GM12878 (cell line): ENCODE results near the gene HCST. TPM values are rescaled to one million over a fixed set of nuclear protein-coding genes. Genes with fewer than 3 reads are reported as not detected.
A peak's percentile ranks its signal among the peaks of the same experiment; 100 is the strongest.

Experiments
- ATAC-seq: fragments of 200-7000 bp; cut with Tn5 transposase; 3 replicates; pipeline ENCODE4 v1.9.1; 2020; ENCODE audit warnings: mild to moderate bottlenecking, moderate library complexity
- BruUV-seq: library from RNA; stranded (reverse); fragments of 400-500 nt; replicated peaks from 2 replicates; lab custom pipeline; 2021; lab: Mats Ljungman, UMichigan
- CTCF ChIA-PET: fragments of 300-600 bp; sonication (Branson Sonifier 250); formaldehyde crosslinking; extraction: SDS; loops from one replicate; lab custom pipeline; 2021; ENCODE audit warnings: inconsistent platforms; lab: Yijun Ruan, JAX
- POLR2A ChIA-PET: fragments of 350-600 bp; formaldehyde crosslinking; extraction: SDS; loops from one replicate; lab custom pipeline; 2021; ENCODE audit warnings: inconsistent platforms; lab: Charles Lee
- RAD21 ChIA-PET: fragments of 300-600 bp; sonication (Branson Sonifier 250); formaldehyde crosslinking; loops from one replicate; lab custom pipeline; 2023; ENCODE audit warnings: antibody characterized with exemption; ENCODE audit not compliant: unreplicated experiment; lab: Charles Lee
- SMC1A ChIA-PET: fragments of 300-600 bp; sonication (Branson Sonifier 250); formaldehyde crosslinking; loops from one replicate; lab custom pipeline; 2023; ENCODE audit not compliant: unreplicated experiment, uncharacterized antibody; lab: Charles Lee
- DNase-seq: peaks from one replicate; pipeline ENCODE4 v3.0.0-alpha.2; 2011; ENCODE audit warnings: low read depth, low spot score
- FAIRE-seq: peaks from 3 replicates; lab custom pipeline; 2011; peaks lifted over from hg19 to GRCh38; lab: Jason Lieb, UNC
- H2AFZ ChIP-seq: 2 replicates; pipeline ENCODE4 v1.6.0; 2011; ENCODE audit warnings: low read depth, low read length, control low read depth; ENCODE audit not compliant: control insufficient read depth
- H3K27ac ChIP-seq: 2 replicates; pipeline ENCODE4 v1.5.1; 2011; ENCODE audit warnings: control low read depth; ENCODE audit not compliant: control insufficient read depth, insufficient read depth
- H3K27me3 ChIP-seq, 2 experiments: replicated peaks in 1 of 2; 2 replicates each; pipeline versions ENCODE4 v1.6.0 to v1.6.1; 2011; ENCODE audit warnings: low read length in 1 of 2; ENCODE audit not compliant: control insufficient read depth in 2 of 2, insufficient read depth in 2 of 2
- H3K36me3 ChIP-seq, 2 experiments: 2 replicates each; pipeline ENCODE4 v1.5.1; 2011; ENCODE audit warnings: low read length in 1 of 2; ENCODE audit not compliant: control insufficient read depth in 2 of 2, insufficient read depth in 2 of 2
- H3K4me1 ChIP-seq: 2 replicates; pipeline ENCODE4 v1.6.1; 2011; ENCODE audit warnings: mild to moderate bottlenecking, low read length, moderate library complexity, mixed read lengths; ENCODE audit not compliant: control insufficient read depth, insufficient read depth
- H3K4me2 ChIP-seq: 2 replicates; pipeline ENCODE4 v1.6.0; 2011; ENCODE audit warnings: control low read depth; ENCODE audit not compliant: control insufficient read depth, insufficient read depth
- H3K4me3 ChIP-seq: fragments of 200-600 bp; sonication (generic); 2 replicates; pipeline ENCODE4 v1.5.1; 2016
- H3K79me2 ChIP-seq: 2 replicates; pipeline ENCODE4 v1.6.0; 2011; ENCODE audit warnings: low read length; ENCODE audit not compliant: control insufficient read depth, insufficient read depth
- H3K9ac ChIP-seq: 2 replicates; pipeline ENCODE4 v1.8.0; 2011; ENCODE audit warnings: low read length, control low read depth, mixed read lengths; ENCODE audit not compliant: control insufficient read depth, insufficient read depth
- H3K9me3 ChIP-seq: replicated peaks from 3 replicates; pipeline ENCODE4 v1.5.1; 2011; ENCODE audit warnings: mild to moderate bottlenecking, low read length; ENCODE audit not compliant: control insufficient read depth, insufficient read depth
- H4K20me1 ChIP-seq: 2 replicates; pipeline ENCODE4 v1.6.0; 2011; ENCODE audit not compliant: control insufficient read depth, insufficient read depth
- BRCA1 ChIP-seq: IDR thresholded peaks from 2 replicates; pipeline ENCODE4 v1.6.1; 2011; ENCODE audit warnings: low read depth, low read length, improper control_type of control experiment
- CEBPB ChIP-seq, 2 experiments: fragments of 150-350 bp in 1 of 2; IDR thresholded peaks; 2 replicates each; pipeline ENCODE4 v1.6.1; 2012 to 2014; ENCODE audit warnings: low read depth in 2 of 2, low read length in 2 of 2, borderline replicate concordance in 1 of 2, inconsistent platforms in 1 of 2
- CREM ChIP-seq: IDR thresholded peaks from 2 replicates; pipeline ENCODE4 v1.6.1; 2014; ENCODE audit warnings: antibody characterized with exemption, low read depth
- EGR1 ChIP-seq, 2 experiments: IDR thresholded peaks; 1 replicate in 1 of 2; 2 replicates in 1 of 2; pipeline ENCODE4 v1.6.1; 2011 to 2012; ENCODE audit warnings: low read depth in 2 of 2, low read length in 2 of 2, borderline replicate concordance in 1 of 2, mild to moderate bottlenecking in 1 of 2, moderate library complexity in 1 of 2
- HCFC1 ChIP-seq: fragments of 150-350 bp; IDR thresholded peaks from 2 replicates; pipeline ENCODE4 v1.6.1; 2014; ENCODE audit warnings: low read length
- HDAC6 ChIP-seq: fragments of 200-600 bp; sonication (generic); IDR thresholded peaks from one replicate; pipeline ENCODE4 v1.8.0; 2017; ENCODE audit warnings: antibody characterized with exemption; ENCODE audit not compliant: unreplicated experiment
- IKZF1 ChIP-seq: fragments of 450-650 bp; conservative IDR thresholded peaks from 2 replicates; pipeline ENCODE4 v1.6.1; 2017; ENCODE audit warnings: antibody characterized with exemption, mild to moderate bottlenecking
- NFYB ChIP-seq: IDR thresholded peaks from 2 replicates; pipeline ENCODE4 v1.6.1; 2011; ENCODE audit warnings: low read depth, mild to moderate bottlenecking, low read length, improper control_type of control experiment, moderate library complexity; ENCODE audit not compliant: insufficient read depth
- NR2F1 ChIP-seq: fragments of 450-650 bp; conservative IDR thresholded peaks from 2 replicates; pipeline ENCODE4 v1.6.1; 2017; ENCODE audit warnings: mild to moderate bottlenecking
- RAD51 ChIP-seq: fragments of 450-650 bp; IDR thresholded peaks from 2 replicates; pipeline ENCODE4 v1.6.1; 2016; ENCODE audit warnings: moderate library complexity, mild to moderate bottlenecking, inconsistent platforms
- RBBP5 ChIP-seq: fragments of 200-600 bp; sonication (generic); conservative IDR thresholded peaks from 2 replicates; pipeline ENCODE4 v1.6.1; 2016
- RCOR1 ChIP-seq: conservative IDR thresholded peaks from 2 replicates; pipeline ENCODE4 v1.6.1; 2012; ENCODE audit warnings: low read depth, low read length, improper control_type of control experiment
- SMC3 ChIP-seq: IDR thresholded peaks from 2 replicates; pipeline ENCODE4 v1.6.1; 2011; ENCODE audit warnings: low read length, improper control_type of control experiment, borderline replicate concordance
- STAT3 ChIP-seq: IDR thresholded peaks from 2 replicates; pipeline ENCODE4 v1.6.1; 2011; ENCODE audit warnings: low read depth, low read length, improper control_type of control experiment
- TARDBP ChIP-seq: IDR thresholded peaks from 2 replicates; pipeline ENCODE4 v1.6.1; 2016; ENCODE audit warnings: borderline replicate concordance
- TCF3 ChIP-seq: IDR thresholded peaks from 2 replicates; pipeline ENCODE4 v1.6.1; 2012; ENCODE audit warnings: low read depth, mild to moderate bottlenecking, low read length, borderline replicate concordance; ENCODE audit not compliant: insufficient read depth
- ZZZ3 ChIP-seq: IDR thresholded peaks from 2 replicates; pipeline ENCODE4 v1.6.1; 2011; ENCODE audit warnings: low read depth; ENCODE audit not compliant: control insufficient read depth, insufficient read length
- WGBS: methylation state at CpG from one replicate; pipeline ENCODE4 v1.1.6; 2016; ENCODE audit warnings: low lambda C conversion rate; ENCODE audit not compliant: insufficient replicate concordance, insufficient coverage; ENCODE audit errors: missing lambda C conversion rate; 5-methylcytosine and 5-hydroxymethylcytosine counted together
- in situ Hi-C: fragments of 300-500 bp; cut with MboI; formaldehyde crosslinking; loops from 9 replicates; pipeline ENCODE4 v1.14.3; 2018; ENCODE audit warnings: mixed read lengths
- intact Hi-C: fragments of 100-400 bp; cut with micrococcal nuclease; formaldehyde crosslinking; loops from one replicate; pipeline ENCODE4 v1.14.2; 2022; ENCODE audit not compliant: unreplicated experiment
- polyA plus RNA-seq, 11 experiments: library from polyadenylated mRNA; depleted of rRNA in 4 of 11; unstranded in 6 of 11; stranded (reverse) in 5 of 11; fragments of >200 nt; fragmentation: Nextera tagmentation in 4 of 11; fragmentation: Illumina TruSeq in 1 of 11; extraction: Ambion mirVana in 4 of 11; extraction: Trizol in 1 of 11; gene quantifications; 1 replicate in 1 of 11; 2 replicates in 10 of 11; pipeline versions ENCODE4 v1.2.1 to v1.2.3, GENCODE V29; 2011 to 2016; ENCODE audit warnings: inconsistent platforms in 2 of 11, missing spikeins in 2 of 11, low read depth in 1 of 11
- total RNA-seq, 4 experiments: library from RNA; depleted of rRNA in 3 of 4; stranded (reverse); fragments of >200 nt in 3 of 4; fragmentation: Illumina TruSeq in 1 of 4; extraction: Trizol in 1 of 4; gene quantifications; 2 replicates each; pipeline versions ENCODE4 v1.2.1 to v1.2.3, GENCODE V29; 2013 to 2021
- TF ChIP-seq, protein P1 (sequence below): fragments of 450-650 bp; formaldehyde crosslinking; IDR thresholded peaks from 2 replicates; pipeline ENCODE4 v1.4.0; 2022; ENCODE audit warnings: mild to moderate bottlenecking, moderate library complexity
- TF ChIP-seq, protein P2 (sequence below): fragments of 150-350 bp; IDR thresholded peaks from 2 replicates; pipeline ENCODE4 v1.6.1; 2014; ENCODE audit warnings: mild to moderate bottlenecking, low read depth, low read length

The HCST gene
- total and polyA plus RNA-seq, 10 of the 15 experiments (the other 5 are each of a cell fraction or from before 2014, with no cell fraction given): 7.5 to 79.6 (median 33.6) TPM

DNA sequence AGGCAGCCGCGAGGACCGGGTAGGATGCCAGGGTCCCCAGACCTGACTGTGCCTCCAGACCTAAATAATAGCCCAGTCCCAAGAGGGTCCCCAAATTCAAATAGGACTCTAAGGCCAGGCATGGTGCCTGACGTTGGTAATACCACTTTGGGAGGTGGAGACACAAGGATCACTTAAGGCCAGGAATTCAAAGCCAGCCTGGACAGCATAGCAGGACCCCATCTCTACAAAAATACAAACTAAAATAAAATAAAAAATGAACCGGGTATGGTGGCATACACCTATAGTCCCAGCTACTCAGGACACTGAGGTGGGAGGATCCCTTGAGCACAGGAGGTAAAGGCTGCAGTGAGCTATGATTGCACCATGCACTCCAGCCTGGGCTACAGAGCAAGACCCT, 39.3 kb upstream of the HCST start (continued):
- TF ChIP-seq BRCA1 (no peak), STAT3 (no peak)

DNA sequence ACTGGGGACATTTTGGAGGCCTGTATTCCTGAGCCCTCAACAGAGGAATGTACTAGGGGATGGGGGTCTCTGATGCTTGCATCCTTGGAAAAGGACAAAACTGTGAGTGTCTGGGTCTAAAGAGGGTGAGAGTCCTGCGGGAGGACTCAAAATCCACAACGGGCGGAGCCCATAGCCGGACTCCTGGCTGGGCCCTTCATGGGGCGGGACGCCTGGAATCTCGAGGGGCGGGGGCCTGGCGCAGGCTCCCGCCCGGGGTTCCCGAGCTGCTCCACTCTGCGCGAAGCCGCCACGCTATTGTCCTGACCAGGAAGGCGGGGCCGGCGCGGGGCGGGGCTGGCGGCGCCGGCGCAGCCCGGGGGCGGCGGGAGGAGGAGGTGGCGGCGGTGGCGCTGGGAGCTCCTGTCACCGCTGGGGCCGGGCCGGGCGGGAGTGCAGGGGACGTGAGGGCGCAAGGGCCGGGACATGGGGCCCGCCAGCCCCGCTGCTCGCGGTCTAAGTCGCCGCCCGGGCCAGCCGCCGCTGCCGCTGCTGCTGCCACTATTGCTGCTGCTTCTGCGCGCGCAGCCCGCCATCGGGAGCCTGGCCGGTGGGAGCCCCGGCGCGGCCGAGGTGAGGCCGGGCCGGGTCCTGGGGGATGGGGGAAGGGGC, 34.0 kb upstream of the HCST start, which contains the start of gene APLP1:
Gene APLP1, plus strand, starts transcription at position 403 of the 651 bp plus-strand sequence. Its CDS starts 63 bp downstream, at position 466.
- Histone ChIP-seq H3K4me3 (peak within 1 kb of the TSS; percentile 51; the same call in 1 of the 2 replicates), H3K9ac (no peak within 1 kb of the TSS), H3K4me2 (peak within 1 kb of the TSS; percentile 55), H2AFZ (no peak within 1 kb of the TSS), H4K20me1 (no peaks in the 10 kb centered on the region), H3K27me3 (peaks cover 2 to 4% of the 10 kb centered on the region in 2 experiments; a peak in 1 of 4 replicates), H3K9me3 (no peaks in the 10 kb centered on the region), H3K36me3 (no peaks in the 10 kb centered on the region), H3K27ac (no peak within 1 kb of the TSS), H3K79me2 (no peaks in the 10 kb centered on the region), H3K4me1 (peaks cover 13% of the 10 kb centered on the region)
- DNase-seq (no peak), FAIRE-seq (no peak), ATAC-seq (peak; percentile 88)
- in situ Hi-C loops: no loop called here
- BruUV-seq: no TSS peak
- ChIA-PET RAD21 (interaction anchor here (1.5 kb wide), 1 partner anchor 63 kb away, joined by 6 read pairs; no protein-coding TSS in a partner anchor), CTCF (interaction anchor here (1.1 kb wide), 1 partner anchor 11 kb away, joined by 3 read pairs; no protein-coding TSS in a partner anchor), SMC1A (no interaction called here), POLR2A (interaction anchor here (0.6 kb wide), 1 partner anchor 106 kb away, joined by 6 read pairs; no protein-coding TSS in a partner anchor)
- intact Hi-C loops: no loop called here
- 2% methylated on average over 18 of the region's 60 CpGs for WGBS
- 0 out of 2 replicates have a peak, but pooled peaks have one; percentile 19 for TF ChIP-seq NR2F1
- no peak for TF ChIP-seq RAD51
- TF ChIP-seq RCOR1: no peak
- TF ChIP-seq, protein P1, sequence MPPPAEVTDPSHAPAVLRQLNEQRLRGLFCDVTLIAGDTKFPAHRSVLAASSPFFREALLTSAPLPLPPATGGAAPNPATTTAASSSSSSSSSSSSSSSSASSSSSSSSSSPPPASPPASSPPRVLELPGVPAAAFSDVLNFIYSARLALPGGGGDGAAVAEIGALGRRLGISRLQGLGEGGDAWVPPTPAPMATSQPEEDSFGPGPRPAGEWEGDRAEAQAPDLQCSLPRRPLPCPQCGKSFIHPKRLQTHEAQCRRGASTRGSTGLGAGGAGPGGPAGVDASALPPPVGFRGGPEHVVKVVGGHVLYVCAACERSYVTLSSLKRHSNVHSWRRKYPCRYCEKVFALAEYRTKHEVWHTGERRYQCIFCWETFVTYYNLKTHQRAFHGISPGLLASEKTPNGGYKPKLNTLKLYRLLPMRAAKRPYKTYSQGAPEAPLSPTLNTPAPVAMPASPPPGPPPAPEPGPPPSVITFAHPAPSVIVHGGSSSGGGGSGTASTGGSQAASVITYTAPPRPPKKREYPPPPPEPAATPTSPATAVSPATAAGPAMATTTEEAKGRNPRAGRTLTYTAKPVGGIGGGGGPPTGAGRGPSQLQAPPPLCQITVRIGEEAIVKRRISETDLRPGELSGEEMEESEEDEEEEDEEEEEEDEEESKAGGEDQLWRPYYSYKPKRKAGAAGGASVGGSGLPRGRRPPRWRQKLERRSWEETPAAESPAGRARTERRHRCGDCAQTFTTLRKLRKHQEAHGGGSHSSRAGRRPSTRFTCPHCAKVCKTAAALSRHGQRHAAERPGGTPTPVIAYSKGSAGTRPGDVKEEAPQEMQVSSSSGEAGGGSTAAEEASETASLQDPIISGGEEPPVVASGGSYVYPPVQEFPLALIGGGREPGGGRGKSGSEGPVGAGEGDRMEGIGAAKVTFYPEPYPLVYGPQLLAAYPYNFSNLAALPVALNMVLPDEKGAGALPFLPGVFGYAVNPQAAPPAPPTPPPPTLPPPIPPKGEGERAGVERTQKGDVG: no peak
- no peak for TF ChIP-seq CEBPB (IDR thresholded peaks at IDR 0.05; ENCODE audit: borderline replicate concordance in 1 of 2, low read depth in 2 of 2, low read length in 2 of 2)
- TF ChIP-seq ZZZ3: no peak
- no peak for TF ChIP-seq HCFC1
- TF ChIP-seq NFYB: no peak
- TF ChIP-seq TARDBP: no peak
- no peak for TF ChIP-seq HDAC6
- TF ChIP-seq CREM: no peak
- no peak for TF ChIP-seq SMC3
- TF ChIP-seq, protein P2, sequence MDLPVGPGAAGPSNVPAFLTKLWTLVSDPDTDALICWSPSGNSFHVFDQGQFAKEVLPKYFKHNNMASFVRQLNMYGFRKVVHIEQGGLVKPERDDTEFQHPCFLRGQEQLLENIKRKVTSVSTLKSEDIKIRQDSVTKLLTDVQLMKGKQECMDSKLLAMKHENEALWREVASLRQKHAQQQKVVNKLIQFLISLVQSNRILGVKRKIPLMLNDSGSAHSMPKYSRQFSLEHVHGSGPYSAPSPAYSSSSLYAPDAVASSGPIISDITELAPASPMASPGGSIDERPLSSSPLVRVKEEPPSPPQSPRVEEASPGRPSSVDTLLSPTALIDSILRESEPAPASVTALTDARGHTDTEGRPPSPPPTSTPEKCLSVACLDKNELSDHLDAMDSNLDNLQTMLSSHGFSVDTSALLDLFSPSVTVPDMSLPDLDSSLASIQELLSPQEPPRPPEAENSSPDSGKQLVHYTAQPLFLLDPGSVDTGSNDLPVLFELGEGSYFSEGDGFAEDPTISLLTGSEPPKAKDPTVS: no peak
- no peak for TF ChIP-seq RBBP5
- TF ChIP-seq IKZF1: 0 out of 2 replicates have a peak, but pooled peaks have one; percentile 17
- no peak for TF ChIP-seq TCF3
- TF ChIP-seq EGR1 (IDR thresholded peaks at IDR 0.05; ENCODE audit: borderline replicate concordance in 1 of 2, low read depth in 2 of 2, low read length in 2 of 2): peak in 1 of 2 experiments; percentile 81; a peak in 2 of 3 replicates
